DMS79 (cell line): ENCODE measurements around the gene ZNF653.

Experiments
- DNase-seq: peaks from one replicate; lab custom pipeline; 2025; lab: John Stamatoyannopoulos, UW

The ZNF653 gene

GRCh38 chr19:11513946-11514345 is 8.3 kb upstream of the ZNF653 start:
- DNase-seq, result no peak

GRCh38 chr19:11510444-11510843 is 4.8 kb upstream of the ZNF653 start:
- no peak for DNase-seq

- DNase-seq, result no peak
Observed at GRCh38 chr19:11507370-11508078, 1.9 kb upstream of the ZNF653 start.

GRCh38 chr19:11506967-11507366 is 1.3 kb upstream of the ZNF653 start:
- no peak for DNase-seq

- no peak for DNase-seq
Observed at GRCh38 chr19:11506101-11506555, 489 bp upstream of the ZNF653 start.

GRCh38 chr19:11505032-11505503 is 571 bp downstream of the ZNF653 start:
- peak; percentile 94 for DNase-seq

GRCh38 chr19:11504502-11505031 is 1.1 kb downstream of the ZNF653 start:
- DNase-seq, result no peak

GRCh38 chr19:11499890-11500420 is 5.7 kb downstream of the ZNF653 start:
- no peak for DNase-seq

- DNase-seq, result no peak
Observed at GRCh38 chr19:11499220-11499726, 6.4 kb downstream of the ZNF653 start.

GRCh38 chr19:11496391-11497163 is 9.1 kb downstream of the ZNF653 start:
- DNase-seq, result no peak

GRCh38 chr19:11495885-11496284 is 9.8 kb downstream of the ZNF653 start:
- DNase-seq, result no peak

GRCh38 chr19:11495481-11495880 is 10.2 kb downstream of the ZNF653 start:
- DNase-seq, result no peak

- DNase-seq, result no peak
Observed at GRCh38 chr19:11494634-11495285, 10.9 kb downstream of the ZNF653 start.

GRCh38 chr19:11489378-11489777 is 16.3 kb downstream of the ZNF653 start:
- DNase-seq, result no peak

GRCh38 chr19:11486661-11487503 is 18.8 kb downstream of the ZNF653 start:
- no peak for DNase-seq

GRCh38 chr19:11485245-11485837 is 20.3 kb downstream of the ZNF653 start:
- DNase-seq, result no peak

- DNase-seq, result no peak
Observed at GRCh38 chr19:11483366-11484111, 22.1 kb downstream of the ZNF653 start.

GRCh38 chr19:11482384-11483050 is 23.1 kb downstream of the ZNF653 start:
- DNase-seq, result peak; percentile 83
